ENCODE data around the gene PLXNA4. TPM values are rescaled to one million over a fixed set of nuclear protein-coding genes. Genes with fewer than 3 reads are reported as not detected.

PLXNA4 gene
- polyA plus RNA-seq, 1 donor (not counting 4 experiments of a cell fraction or from before 2014, with no cell fraction given): 0.01 TPM

DNA sequence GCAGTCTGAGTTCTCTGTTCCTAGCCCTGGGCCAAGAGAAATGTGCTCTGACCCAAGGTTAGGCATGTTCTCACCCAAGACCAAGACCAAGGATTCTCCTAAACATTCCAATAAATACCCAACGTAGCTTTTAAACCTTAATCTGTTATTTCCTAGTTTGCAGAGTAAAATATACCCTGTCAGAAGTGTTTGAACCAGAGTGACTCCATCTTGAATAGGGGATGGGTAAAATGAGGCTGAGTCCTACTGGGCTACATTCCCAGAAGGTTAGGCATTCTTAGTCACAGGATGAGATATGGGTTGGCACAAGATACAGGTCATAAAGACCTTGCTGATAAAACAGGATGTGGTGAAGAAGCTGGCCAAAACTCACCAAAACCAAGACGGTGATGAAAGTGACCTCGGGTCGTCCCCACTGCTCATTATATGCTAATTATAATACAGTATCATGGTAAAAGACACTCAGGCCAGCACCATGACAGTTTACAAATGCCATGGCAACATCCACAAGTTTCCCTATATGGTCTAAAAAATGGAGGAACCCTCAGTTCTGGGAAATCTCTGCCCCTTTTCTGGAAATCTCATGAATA lies 27.7 kb downstream of the PLXNA4 start:
- peaks cover 5% of the 10 kb centered on the region for H3K9me3 ChIP-seq (ENCODE audit: control insufficient read depth, low read depth, low read length)
- H3K4me3 ChIP-seq (ENCODE audit: control insufficient read depth in 2 of 3, extremely low read depth in 1 of 3, insufficient read depth in 2 of 3, low read depth in 1 of 3, low read length in 3 of 3): no peak overlapping the region
- H3K79me2 ChIP-seq (ENCODE audit: control insufficient read depth, insufficient read depth, low read length): no peaks in the 10 kb centered on the region
- H3K36me3 ChIP-seq (ENCODE audit: control insufficient read depth in 2 of 2, extremely low read depth in 1 of 2, insufficient read depth in 2 of 2, low read length in 2 of 2): no peaks in the 10 kb centered on the region
- no peak overlapping the region for H3K9ac ChIP-seq (ENCODE audit: control insufficient read depth, extremely low read depth, insufficient read depth, low read length)
- H2AFZ ChIP-seq (ENCODE audit: control insufficient read depth, low read length): no peak overlapping the region
- FAIRE-seq (peak; percentile 74), DNase-seq (ENCODE audit: low read depth, low spot score) (peak; percentile 11)
- H3K27me3 ChIP-seq (ENCODE audit: control insufficient read depth, extremely low read depth, insufficient read depth, low read length): peaks cover 11% of the 10 kb centered on the region
- H3K4me2 ChIP-seq (ENCODE audit: control insufficient read depth, extremely low read depth, insufficient read depth, low read depth, low read length): no peak overlapping the region
- no peaks in the 10 kb centered on the region for H3K9me1 ChIP-seq (ENCODE audit: control insufficient read depth, extremely low read depth, insufficient read depth, low read length)
- peaks cover 4% of the 10 kb centered on the region for H3K4me1 ChIP-seq (ENCODE audit: control insufficient read depth, extremely low read depth, insufficient read depth, low read length)
- TF ChIP-seq EZH2 (IDR thresholded peaks at IDR 0.05; ENCODE audit: low read length): no peak
- TF ChIP-seq, protein P1, sequence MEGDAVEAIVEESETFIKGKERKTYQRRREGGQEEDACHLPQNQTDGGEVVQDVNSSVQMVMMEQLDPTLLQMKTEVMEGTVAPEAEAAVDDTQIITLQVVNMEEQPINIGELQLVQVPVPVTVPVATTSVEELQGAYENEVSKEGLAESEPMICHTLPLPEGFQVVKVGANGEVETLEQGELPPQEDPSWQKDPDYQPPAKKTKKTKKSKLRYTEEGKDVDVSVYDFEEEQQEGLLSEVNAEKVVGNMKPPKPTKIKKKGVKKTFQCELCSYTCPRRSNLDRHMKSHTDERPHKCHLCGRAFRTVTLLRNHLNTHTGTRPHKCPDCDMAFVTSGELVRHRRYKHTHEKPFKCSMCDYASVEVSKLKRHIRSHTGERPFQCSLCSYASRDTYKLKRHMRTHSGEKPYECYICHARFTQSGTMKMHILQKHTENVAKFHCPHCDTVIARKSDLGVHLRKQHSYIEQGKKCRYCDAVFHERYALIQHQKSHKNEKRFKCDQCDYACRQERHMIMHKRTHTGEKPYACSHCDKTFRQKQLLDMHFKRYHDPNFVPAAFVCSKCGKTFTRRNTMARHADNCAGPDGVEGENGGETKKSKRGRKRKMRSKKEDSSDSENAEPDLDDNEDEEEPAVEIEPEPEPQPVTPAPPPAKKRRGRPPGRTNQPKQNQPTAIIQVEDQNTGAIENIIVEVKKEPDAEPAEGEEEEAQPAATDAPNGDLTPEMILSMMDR (optimal IDR thresholded peaks at IDR 0.05 in 1 of 3, IDR thresholded peaks at IDR 0.05 in 1 of 3, conservative IDR thresholded peaks at IDR 0.05 in 1 of 3; ENCODE audit: extremely low read depth in 1 of 3, insufficient read depth in 2 of 3, low read length in 3 of 3): no peak
- H4K20me1 ChIP-seq (ENCODE audit: control insufficient read depth, extremely low read depth, insufficient read depth, low read length): no peaks in the 10 kb centered on the region
- dilution Hi-C loops (cut with MboI; ENCODE audit: extremely low pct_ligation_motif_present, low sequenced_read_pairs): no loop called here
- no peak overlapping the region for H3K27ac ChIP-seq (ENCODE audit: control insufficient read depth, insufficient read depth, low read length)

DNA sequence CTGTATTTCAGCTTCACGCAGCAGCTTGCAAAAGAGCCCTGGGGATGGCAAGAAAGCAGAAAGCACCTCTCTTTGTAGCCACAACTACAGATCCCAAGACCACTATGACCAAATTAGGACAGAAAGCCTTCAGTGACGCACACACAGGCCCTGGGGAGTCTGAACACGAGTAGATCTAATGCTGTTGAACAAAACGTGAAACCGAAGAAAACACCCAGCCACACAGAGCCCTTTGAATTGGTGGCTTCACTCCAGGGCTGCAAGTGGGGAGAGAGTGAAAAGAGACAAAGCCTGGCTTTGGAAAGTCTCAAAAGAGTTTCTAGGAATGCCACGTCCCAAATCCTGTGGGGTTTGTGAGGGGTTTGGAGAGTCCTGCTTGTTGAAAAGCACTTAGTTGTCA lies 28.4 kb downstream of the PLXNA4 start:
- no peak for DNase-seq (ENCODE audit: low read depth, low spot score)
- no peak overlapping the region for H3K4me2 ChIP-seq (ENCODE audit: control insufficient read depth, extremely low read depth, insufficient read depth, low read depth, low read length)
- TF ChIP-seq EZH2 (IDR thresholded peaks at IDR 0.05; ENCODE audit: low read length): no peak
- TF ChIP-seq, protein P1 (optimal IDR thresholded peaks at IDR 0.05 in 1 of 3, IDR thresholded peaks at IDR 0.05 in 1 of 3, conservative IDR thresholded peaks at IDR 0.05 in 1 of 3; ENCODE audit: extremely low read depth in 1 of 3, insufficient read depth in 2 of 3, low read length in 3 of 3): no peak
- no peak overlapping the region for H3K9ac ChIP-seq (ENCODE audit: control insufficient read depth, extremely low read depth, insufficient read depth, low read length)
- no peaks in the 10 kb centered on the region for H3K79me2 ChIP-seq (ENCODE audit: control insufficient read depth, insufficient read depth, low read length)
- no peak overlapping the region for H3K27ac ChIP-seq (ENCODE audit: control insufficient read depth, insufficient read depth, low read length)
- H3K27me3 ChIP-seq (ENCODE audit: control insufficient read depth, extremely low read depth, insufficient read depth, low read length): peaks cover 5% of the 10 kb centered on the region
- FAIRE-seq: no peak
- H3K4me3 ChIP-seq (ENCODE audit: control insufficient read depth in 2 of 3, extremely low read depth in 1 of 3, insufficient read depth in 2 of 3, low read depth in 1 of 3, low read length in 3 of 3): no peak overlapping the region
- peaks cover 5% of the 10 kb centered on the region for H3K9me3 ChIP-seq (ENCODE audit: control insufficient read depth, low read depth, low read length)
- no peaks in the 10 kb centered on the region for H3K9me1 ChIP-seq (ENCODE audit: control insufficient read depth, extremely low read depth, insufficient read depth, low read length)
- dilution Hi-C loops (cut with MboI; ENCODE audit: extremely low pct_ligation_motif_present, low sequenced_read_pairs): no loop called here
- H2AFZ ChIP-seq (ENCODE audit: control insufficient read depth, low read length): no peak overlapping the region
- H3K36me3 ChIP-seq (ENCODE audit: control insufficient read depth in 2 of 2, extremely low read depth in 1 of 2, insufficient read depth in 2 of 2, low read length in 2 of 2): no peaks in the 10 kb centered on the region
- H3K4me1 ChIP-seq (ENCODE audit: control insufficient read depth, extremely low read depth, insufficient read depth, low read length): peaks cover 4% of the 10 kb centered on the region
- H4K20me1 ChIP-seq (ENCODE audit: control insufficient read depth, extremely low read depth, insufficient read depth, low read length): no peaks in the 10 kb centered on the region

Measured in keratinocyte (primary cell).